Activated CD8-positive, alpha-beta T cell treated with anti-CD3 and anti-CD28 coated beads for 36 hours (primary cell): Measurements from ENCODE around the gene PUS3. TPM values are rescaled to one million over a fixed set of nuclear protein-coding genes. Genes with fewer than 3 reads are reported as not detected.

Source experiments
- ATAC-seq: fragments of 200-7000 bp; cut with Tn5 transposase; one replicate; pipeline ENCODE4 v1.10.0; 2021; ENCODE audit warnings: mild to moderate bottlenecking, moderate library complexity
- CTCF ChIA-PET: fragments of 350-600 bp; sonication (Branson Sonifier 250); formaldehyde crosslinking; loops from one replicate; lab custom pipeline; 2021; ENCODE audit warnings: antibody characterized with exemption; lab: Charles Lee
- POLR2A ChIA-PET: fragments of 350-600 bp; sonication (Branson Sonifier 250); formaldehyde crosslinking; loops from one replicate; lab custom pipeline; 2021; ENCODE audit warnings: antibody characterized with exemption; lab: Charles Lee
- DNase-seq: peaks from one replicate; pipeline ENCODE4 v3.0.0-alpha.2; 2020
- H3K27ac Mint-ChIP-seq: one replicate; pipeline ENCODE4 v1.8.0; 2021; ENCODE audit warnings: mild to moderate bottlenecking, mixed read lengths
- H3K27me3 Mint-ChIP-seq: one replicate; pipeline ENCODE4 v1.8.0; 2021; ENCODE audit warnings: mixed read lengths
- H3K36me3 Mint-ChIP-seq: one replicate; pipeline ENCODE4 v1.8.0; 2021; ENCODE audit warnings: low read depth, mixed read lengths
- H3K4me1 Mint-ChIP-seq: one replicate; pipeline ENCODE4 v1.8.0; 2021; ENCODE audit warnings: low read depth, mixed read lengths
- H3K4me3 Mint-ChIP-seq: one replicate; pipeline ENCODE4 v1.8.0; 2021; ENCODE audit warnings: mild to moderate bottlenecking, moderate library complexity, mixed read lengths
- H3K9me3 Mint-ChIP-seq: one replicate; pipeline ENCODE4 v1.8.0; 2021; ENCODE audit warnings: mixed read lengths
- CTCF ChIP-seq: fragments of 200-600 bp; IDR thresholded peaks from one replicate; pipeline ENCODE4 v1.8.0; 2022; ENCODE audit warnings: antibody characterized with exemption, mild to moderate bottlenecking
- intact Hi-C: fragments of 100-400 bp; cut with micrococcal nuclease; formaldehyde crosslinking; loops from one replicate; pipeline ENCODE4 v1.10.0; 2022
- total RNA-seq, 2 experiments: library from RNA; stranded (reverse); gene quantifications; one replicate each; pipeline ENCODE4 v1.2.3, GENCODE V29; 2021

Gene PUS3
- total RNA-seq, 2 experiments from 2014 or later, result 15.4 to 15.5 TPM

DNA sequence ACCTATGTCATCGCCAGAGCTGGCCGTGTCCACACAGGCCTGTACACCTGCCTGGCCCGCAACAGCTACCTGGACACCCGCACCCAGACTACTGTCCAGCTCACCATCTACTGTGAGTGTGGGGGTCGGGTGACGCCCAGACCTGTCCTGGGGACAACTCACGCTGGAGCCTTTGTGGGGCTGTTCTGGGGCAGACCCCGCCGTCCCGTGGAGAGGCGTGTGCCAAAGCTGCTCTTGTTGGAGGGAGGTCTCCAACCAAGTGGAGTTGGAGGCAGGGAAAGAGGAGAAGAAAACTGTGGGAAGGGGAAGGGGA is 47.1 kb upstream of the PUS3 start:
- POLR2A ChIA-PET, result no interaction called here
- CTCF ChIA-PET, result no interaction called here
- intact Hi-C loops, result no loop called here
- Mint-ChIP-seq H3K36me3 (no peaks in the 10 kb centered on the region), H3K4me1 (no peaks in the 10 kb centered on the region), H3K4me3 (no peak overlapping the region), H3K27me3 (peaks cover 3% of the 10 kb centered on the region), H3K27ac (no peak overlapping the region), H3K9me3 (no peaks in the 10 kb centered on the region)
- ATAC-seq (no peak), DNase-seq (no peak)
- TF ChIP-seq CTCF, result no peak

GRCh38 chr11:125949271-125950177 is 46.5 kb upstream of the PUS3 start:
- DNase-seq, result no peak
- no peak for TF ChIP-seq CTCF
- intact Hi-C loops, result no loop called here
- Mint-ChIP-seq H3K4me1 (no peaks in the 10 kb centered on the region), H3K27me3 (peaks cover 3% of the 10 kb centered on the region), H3K27ac (no peak overlapping the region), H3K4me3 (no peak overlapping the region), H3K9me3 (no peaks in the 10 kb centered on the region), H3K36me3 (no peaks in the 10 kb centered on the region)
- no peak for ATAC-seq
- ChIA-PET POLR2A (no interaction called here), CTCF (no interaction called here)

- no peaks in the 10 kb centered on the region for H3K9me3 Mint-ChIP-seq
These were observed 45.5 kb upstream of the PUS3 start for GRCh38 chr11:125948278-125949051.

GRCh38 chr11:125947419-125948277 is 44.6 kb upstream of the PUS3 start:
- ATAC-seq, result no peak
- no peak for DNase-seq
- no peak for TF ChIP-seq CTCF
- ChIA-PET CTCF (no interaction called here), POLR2A (no interaction called here)
- Mint-ChIP-seq H3K36me3 (no peaks in the 10 kb centered on the region), H3K27ac (no peak overlapping the region), H3K9me3 (no peaks in the 10 kb centered on the region), H3K4me1 (no peaks in the 10 kb centered on the region), H3K4me3 (no peak overlapping the region), H3K27me3 (peaks cover 3% of the 10 kb centered on the region)
- intact Hi-C loops, result no loop called here

More at GRCh38 chr11:125948278-125949051, 45.5 kb upstream of the PUS3 start:
- ATAC-seq (no peak), DNase-seq (no peak)
- intact Hi-C loops, result no loop called here
- no peak overlapping the region for H3K27ac Mint-ChIP-seq
- H3K27me3 Mint-ChIP-seq, result peaks cover 3% of the 10 kb centered on the region
- TF ChIP-seq CTCF, result no peak
- no peaks in the 10 kb centered on the region for H3K4me1 Mint-ChIP-seq
- no peaks in the 10 kb centered on the region for H3K36me3 Mint-ChIP-seq
- ChIA-PET POLR2A (no interaction called here), CTCF (no interaction called here)
- no peak overlapping the region for H3K4me3 Mint-ChIP-seq
